A673 (cell line): Measurements from ENCODE around the gene DNAJC3. TPM values are rescaled to one million over a fixed set of nuclear protein-coding genes. Genes with fewer than 3 reads are reported as not detected.

Experiments used
- BruUV-seq: library from RNA; stranded (reverse); fragments of 400-500 nt; replicated peaks from 2 replicates; lab custom pipeline; 2021; lab: Mats Ljungman, UMichigan
- CTCF ChIA-PET: fragments of 300-600 bp; sonication (Branson Sonifier 250); formaldehyde crosslinking; loops from one replicate; lab custom pipeline; 2022; ENCODE audit warnings: antibody characterized with exemption; lab: Charles Lee
- POLR2A ChIA-PET: fragments of 300-600 bp; sonication (Branson Sonifier 250); formaldehyde crosslinking; loops from one replicate; lab custom pipeline; 2022; ENCODE audit warnings: antibody characterized with exemption; ENCODE audit not compliant: low non-redundant PET; lab: Charles Lee
- DNase-seq: peaks from one replicate; pipeline ENCODE4 v3.0.0-alpha.2; 2015; ENCODE audit warnings: low spot score
- H3K27ac ChIP-seq: fragments of 200-600 bp; sonication (generic); 2 replicates; pipeline ENCODE4 v1.5.1; 2016; ENCODE audit warnings: mixed run types, low read depth, mild to moderate bottlenecking, mixed read lengths, antibody characterized with exemption, low read length; ENCODE audit not compliant: poor library complexity, severe bottlenecking
- H3K27me3 ChIP-seq: fragments of 200-600 bp; sonication (generic); replicated peaks from 2 replicates; pipeline ENCODE4 v1.6.1; 2017; ENCODE audit warnings: mixed run types, low read depth, mild to moderate bottlenecking, mixed read lengths, antibody characterized with exemption, low read length; ENCODE audit not compliant: insufficient read depth, poor library complexity
- H3K36me3 ChIP-seq: fragments of 200-600 bp; sonication (generic); 2 replicates; pipeline ENCODE4 v1.6.1; 2016; ENCODE audit warnings: mixed run types, mild to moderate bottlenecking, mixed read lengths, antibody characterized with exemption, low read length; ENCODE audit not compliant: insufficient read depth, poor library complexity, severe bottlenecking
- H3K4me1 ChIP-seq: fragments of 200-600 bp; sonication (generic); 2 replicates; pipeline ENCODE4 v1.6.1; 2017; ENCODE audit warnings: mixed run types, mild to moderate bottlenecking, mixed read lengths, antibody characterized with exemption, low read length; ENCODE audit not compliant: insufficient read depth, poor library complexity, severe bottlenecking
- H3K4me3 ChIP-seq: fragments of 200-600 bp; sonication (generic); 2 replicates; pipeline ENCODE4 v1.5.1; 2016; ENCODE audit warnings: low read depth, mixed run types, mild to moderate bottlenecking, mixed read lengths, low read length; ENCODE audit not compliant: poor library complexity, severe bottlenecking
- H3K9me3 ChIP-seq: fragments of 200-600 bp; sonication (generic); 2 replicates; pipeline ENCODE4 v1.6.1; 2016; ENCODE audit warnings: mixed run types, low read depth, mild to moderate bottlenecking, mixed read lengths, antibody characterized with exemption, low read length; ENCODE audit not compliant: poor library complexity, severe bottlenecking
- EZH2 ChIP-seq: fragments of 200-600 bp; sonication (generic); IDR thresholded peaks from 2 replicates; pipeline ENCODE4 v1.6.1; 2017; ENCODE audit warnings: borderline replicate concordance, low read depth, mild to moderate bottlenecking, mixed read lengths, antibody characterized with exemption, low read length; ENCODE audit not compliant: poor library complexity, severe bottlenecking
- intact Hi-C: fragments of 100-400 bp; cut with micrococcal nuclease; formaldehyde crosslinking; loops from one replicate; pipeline ENCODE4 v1.10.0; 2022; ENCODE audit not compliant: unreplicated experiment
- total RNA-seq: library from RNA; stranded (reverse); gene quantifications from 2 replicates; pipeline ENCODE4 v1.2.3, GENCODE V29; 2021
- TF ChIP-seq, protein P1 (sequence below): fragments of 300-800, 200-600 bp; sonication (generic); conservative IDR thresholded peaks from 2 replicates; pipeline ENCODE4 v1.5.1; 2017; ENCODE audit warnings: low read depth, mild to moderate bottlenecking, antibody characterized with exemption, low read length, moderate library complexity, mixed read lengths

Gene DNAJC3
- total RNA-seq, 1 experiment from 2014 or later = 21.5 TPM

DNA sequence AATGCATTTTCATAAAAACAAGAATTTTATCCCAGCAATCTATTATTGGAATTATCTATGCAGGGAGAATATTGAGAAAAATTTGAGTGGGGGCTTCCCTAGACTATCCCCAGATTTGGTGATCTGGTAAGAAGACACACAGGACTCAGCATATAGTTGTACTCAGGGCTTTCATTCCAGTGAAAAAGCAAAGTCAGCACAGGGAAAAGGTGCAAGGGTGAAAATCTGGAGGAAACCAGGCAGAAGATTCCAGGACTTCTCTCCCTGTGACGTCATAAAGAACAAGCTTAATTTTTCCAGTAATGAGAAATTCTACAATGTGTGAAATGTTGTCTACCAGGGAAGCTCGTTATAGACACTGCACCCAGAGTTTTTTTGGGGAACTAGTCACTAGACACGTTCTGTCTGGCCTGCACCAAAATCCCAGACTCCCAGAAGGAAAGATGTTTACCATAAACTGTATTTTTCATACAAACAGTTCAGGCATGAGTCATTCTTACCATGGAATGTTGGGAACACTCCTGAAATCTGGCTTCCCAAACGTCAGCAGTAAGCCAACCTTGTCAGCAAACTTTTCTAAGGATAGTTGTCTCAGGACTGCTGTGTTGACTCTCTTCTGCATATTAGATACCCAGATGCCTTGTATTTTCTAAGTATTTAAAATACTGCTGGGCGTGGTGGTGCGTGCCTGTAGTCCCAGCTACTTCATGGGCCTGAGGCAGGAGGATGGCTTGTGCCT, 107.4 kb downstream of the DNAJC3 start:
- no TSS peak for BruUV-seq
- Histone ChIP-seq H3K4me3 (no peak overlapping the region), H3K9me3 (no peaks in the 10 kb centered on the region), H3K27ac (no peak overlapping the region), H3K27me3 (no peaks in the 10 kb centered on the region), H3K4me1 (no peaks in the 10 kb centered on the region), H3K36me3 (no peaks in the 10 kb centered on the region)
- TF ChIP-seq, protein P1, sequence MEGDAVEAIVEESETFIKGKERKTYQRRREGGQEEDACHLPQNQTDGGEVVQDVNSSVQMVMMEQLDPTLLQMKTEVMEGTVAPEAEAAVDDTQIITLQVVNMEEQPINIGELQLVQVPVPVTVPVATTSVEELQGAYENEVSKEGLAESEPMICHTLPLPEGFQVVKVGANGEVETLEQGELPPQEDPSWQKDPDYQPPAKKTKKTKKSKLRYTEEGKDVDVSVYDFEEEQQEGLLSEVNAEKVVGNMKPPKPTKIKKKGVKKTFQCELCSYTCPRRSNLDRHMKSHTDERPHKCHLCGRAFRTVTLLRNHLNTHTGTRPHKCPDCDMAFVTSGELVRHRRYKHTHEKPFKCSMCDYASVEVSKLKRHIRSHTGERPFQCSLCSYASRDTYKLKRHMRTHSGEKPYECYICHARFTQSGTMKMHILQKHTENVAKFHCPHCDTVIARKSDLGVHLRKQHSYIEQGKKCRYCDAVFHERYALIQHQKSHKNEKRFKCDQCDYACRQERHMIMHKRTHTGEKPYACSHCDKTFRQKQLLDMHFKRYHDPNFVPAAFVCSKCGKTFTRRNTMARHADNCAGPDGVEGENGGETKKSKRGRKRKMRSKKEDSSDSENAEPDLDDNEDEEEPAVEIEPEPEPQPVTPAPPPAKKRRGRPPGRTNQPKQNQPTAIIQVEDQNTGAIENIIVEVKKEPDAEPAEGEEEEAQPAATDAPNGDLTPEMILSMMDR = no peak
- no peak for TF ChIP-seq EZH2
- ChIA-PET CTCF (no interaction called here), POLR2A (no interaction called here)
- no peak for DNase-seq
- intact Hi-C loops = no loop called here

DNA sequence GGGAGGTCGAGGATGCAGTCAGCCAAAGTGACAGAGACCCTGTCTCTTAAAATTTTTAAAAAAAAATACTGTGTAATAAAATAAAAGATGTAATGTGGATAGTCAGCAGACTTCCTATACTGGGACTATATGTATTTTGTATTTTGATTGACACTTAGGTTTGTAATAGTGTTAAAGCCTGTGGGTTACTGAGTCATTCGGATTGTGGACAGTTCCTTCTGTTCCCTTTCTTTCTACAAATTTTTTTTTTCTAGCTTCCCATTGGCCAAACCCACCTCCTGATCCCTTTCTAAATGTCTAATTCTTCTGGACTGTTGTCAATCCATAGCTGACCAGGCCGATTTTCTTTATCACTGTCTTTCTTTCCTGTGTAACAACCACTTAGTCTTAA, 108.0 kb downstream of the DNAJC3 start:
- H3K9me3 ChIP-seq = no peaks in the 10 kb centered on the region
- no peaks in the 10 kb centered on the region for H3K27me3 ChIP-seq
- CTCF ChIA-PET = no interaction called here
- intact Hi-C loops = no loop called here
- no peak overlapping the region for H3K27ac ChIP-seq
- H3K4me3 ChIP-seq = no peak overlapping the region
- DNase-seq = no peak
- no TSS peak for BruUV-seq
- H3K36me3 ChIP-seq = no peaks in the 10 kb centered on the region
- no peak for TF ChIP-seq EZH2
- TF ChIP-seq, protein P1 = no peak
- POLR2A ChIA-PET = no interaction called here
- no peaks in the 10 kb centered on the region for H3K4me1 ChIP-seq

DNA sequence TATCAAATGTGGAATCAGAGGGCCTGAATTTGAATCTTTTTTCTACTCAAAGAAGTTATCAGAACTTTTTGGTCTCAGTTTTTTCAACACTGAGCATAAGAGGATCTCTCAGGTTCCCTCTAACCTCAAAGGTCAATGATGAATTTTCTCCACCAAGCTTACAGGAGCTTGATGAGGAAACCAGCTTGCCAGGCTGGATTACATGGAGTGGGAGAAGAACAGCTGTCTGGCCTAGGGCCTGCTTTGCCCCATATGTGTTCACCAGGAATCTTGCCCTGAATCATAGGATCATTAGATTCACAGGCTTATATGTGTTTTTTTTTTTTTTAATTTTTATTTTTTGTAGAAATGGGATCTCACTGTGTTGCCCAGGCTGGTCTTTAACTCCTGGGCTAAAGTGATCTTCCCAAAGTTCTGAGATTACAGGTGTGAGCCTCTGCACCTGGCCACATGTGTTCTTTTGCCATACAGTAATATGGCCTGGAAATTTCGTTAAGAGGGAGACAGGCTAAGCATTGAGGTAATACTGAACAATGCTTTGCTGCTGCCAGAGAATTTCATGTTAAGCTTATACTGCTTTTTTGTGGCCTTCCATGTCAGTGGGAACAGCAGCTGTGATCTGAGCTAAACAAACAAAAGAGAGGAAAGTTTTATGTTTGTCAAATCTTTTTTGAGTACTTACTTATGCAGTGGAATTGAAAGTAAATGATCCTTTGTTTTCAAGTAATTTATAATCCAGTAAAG, 110.6 kb downstream of the DNAJC3 start:
- TF ChIP-seq EZH2 = no peak
- TF ChIP-seq, protein P1 = no peak
- intact Hi-C loops = no loop called here
- Histone ChIP-seq H3K27me3 (no peaks in the 10 kb centered on the region), H3K27ac (no peak overlapping the region), H3K9me3 (no peaks in the 10 kb centered on the region), H3K36me3 (peaks cover 8% of the 10 kb centered on the region), H3K4me3 (no peak overlapping the region), H3K4me1 (no peaks in the 10 kb centered on the region)
- no peak for DNase-seq
- POLR2A ChIA-PET = no interaction called here
- BruUV-seq = no TSS peak
- CTCF ChIA-PET = no interaction called here
